ENCODE data around the gene COPG1.

COPG1 gene

DNA sequence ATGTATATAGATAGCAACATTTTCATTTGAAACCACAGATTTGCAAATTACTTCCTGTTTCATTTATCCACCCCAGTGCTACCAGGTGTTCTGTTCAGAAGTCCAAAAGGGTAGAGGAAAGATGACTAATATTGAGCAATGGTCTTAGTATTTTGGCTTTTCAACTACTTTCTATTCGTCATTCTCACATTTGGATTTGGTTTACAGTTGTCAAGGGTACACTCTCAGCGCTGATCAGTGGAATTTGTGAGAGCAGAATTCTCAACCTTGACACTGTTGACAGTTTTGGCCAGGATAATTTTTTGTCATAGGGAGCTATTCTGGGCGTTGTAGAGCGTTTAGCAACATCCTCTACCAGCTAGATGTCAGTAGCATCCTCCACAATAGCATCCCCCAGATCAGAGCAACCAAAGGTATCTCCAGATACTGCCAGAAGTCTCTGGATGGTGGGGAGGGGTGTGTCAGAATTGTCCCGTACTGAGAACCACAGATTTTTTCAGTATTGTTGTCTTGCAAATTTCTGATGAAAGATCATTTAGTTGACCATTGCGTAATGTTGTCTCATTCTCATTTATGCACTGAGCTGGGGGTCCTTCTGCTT lies 33.4 kb downstream of the COPG1 start:
- TF ChIP-seq GATA3 (IDR thresholded peaks at IDR 0.05; ENCODE audit: low read depth, low read length), result no peak
- TF ChIP-seq GATA2 (IDR thresholded peaks at IDR 0.05; ENCODE audit: low read depth, low read length), result no peak

DNA sequence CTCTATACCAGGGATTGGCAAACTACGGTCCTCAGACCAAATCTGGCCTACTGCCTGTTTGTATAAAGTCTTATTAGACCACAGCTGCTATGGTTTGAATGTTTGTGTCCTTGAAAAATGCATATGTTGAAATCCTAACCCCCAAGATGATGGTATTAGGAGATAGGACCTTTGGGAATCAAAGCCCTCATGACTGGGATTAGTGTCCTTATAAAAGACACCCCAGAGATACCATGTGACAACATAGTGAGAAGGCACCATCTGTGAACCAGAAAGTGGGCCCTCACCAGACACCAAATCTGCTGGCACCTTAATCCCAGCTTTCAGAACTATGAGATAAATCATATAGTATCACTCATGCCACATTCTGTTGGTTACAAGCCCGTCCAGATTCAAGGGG lies 36.7 kb downstream of the COPG1 start:
- TF ChIP-seq GATA3 (IDR thresholded peaks at IDR 0.05; ENCODE audit: low read depth, low read length) (no peak), GATA2 (IDR thresholded peaks at IDR 0.05; ENCODE audit: low read depth, low read length) (no peak)

DNA sequence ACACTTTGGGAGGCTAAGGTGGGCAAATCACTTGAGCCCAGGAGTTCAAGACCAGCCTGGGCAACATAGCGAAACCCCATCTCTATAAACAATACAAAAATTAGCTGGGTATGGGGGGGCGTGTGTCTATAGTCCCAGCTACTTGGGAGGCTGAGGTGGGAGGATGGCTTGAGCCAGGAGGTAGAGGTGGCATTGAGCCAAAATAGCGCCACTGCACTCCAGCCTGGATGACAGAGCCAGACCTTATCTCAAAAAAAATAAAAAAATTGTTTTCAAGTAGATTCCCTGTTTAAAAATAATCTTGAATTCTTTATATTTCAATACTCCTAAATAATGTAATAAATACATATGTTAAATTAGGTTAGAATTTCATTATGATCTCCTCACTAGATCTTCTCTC lies 39.0 kb downstream of the COPG1 start:
- no peak for TF ChIP-seq GATA3 (IDR thresholded peaks at IDR 0.05; ENCODE audit: low read depth, low read length)
- TF ChIP-seq GATA2 (IDR thresholded peaks at IDR 0.05; ENCODE audit: low read depth, low read length), result no peak

DNA sequence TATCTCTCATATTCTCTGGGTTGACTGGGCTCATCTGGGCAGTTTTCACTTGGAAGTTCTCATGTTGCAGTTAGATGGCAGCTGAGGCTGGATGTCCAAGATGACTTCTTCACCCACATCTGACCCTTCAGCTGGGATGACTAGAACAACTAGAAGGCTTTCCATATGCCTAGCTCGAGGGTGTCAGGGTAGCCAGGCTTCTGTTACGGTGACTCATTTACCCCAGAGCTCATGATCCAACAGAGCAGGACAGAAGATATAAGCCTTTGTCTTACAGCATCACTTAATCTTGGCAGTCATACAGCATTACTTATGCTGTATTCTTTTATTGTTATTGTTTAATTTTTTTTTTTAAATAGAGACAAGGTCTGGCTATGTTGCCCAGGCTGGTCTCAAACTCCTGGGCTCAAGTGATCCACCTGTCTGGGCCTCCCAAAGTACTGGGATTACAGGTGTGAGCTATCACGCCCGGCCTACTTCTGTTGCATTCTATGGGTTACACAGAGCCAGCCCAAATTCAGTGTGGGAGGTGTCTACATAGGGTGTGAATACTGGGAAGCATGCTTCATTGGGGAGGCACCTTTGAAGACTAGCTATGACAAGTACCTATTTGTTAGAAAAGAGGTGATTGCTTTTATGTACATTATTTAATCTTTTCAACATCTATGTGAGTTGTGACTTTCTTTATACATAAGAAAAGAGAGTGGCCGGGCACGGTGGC lies 40.0 kb downstream of the COPG1 start:
- TF ChIP-seq GATA2 (IDR thresholded peaks at IDR 0.05; ENCODE audit: low read depth, low read length), result no peak
- TF ChIP-seq GATA3 (IDR thresholded peaks at IDR 0.05; ENCODE audit: low read depth, low read length), result no peak

DNA sequence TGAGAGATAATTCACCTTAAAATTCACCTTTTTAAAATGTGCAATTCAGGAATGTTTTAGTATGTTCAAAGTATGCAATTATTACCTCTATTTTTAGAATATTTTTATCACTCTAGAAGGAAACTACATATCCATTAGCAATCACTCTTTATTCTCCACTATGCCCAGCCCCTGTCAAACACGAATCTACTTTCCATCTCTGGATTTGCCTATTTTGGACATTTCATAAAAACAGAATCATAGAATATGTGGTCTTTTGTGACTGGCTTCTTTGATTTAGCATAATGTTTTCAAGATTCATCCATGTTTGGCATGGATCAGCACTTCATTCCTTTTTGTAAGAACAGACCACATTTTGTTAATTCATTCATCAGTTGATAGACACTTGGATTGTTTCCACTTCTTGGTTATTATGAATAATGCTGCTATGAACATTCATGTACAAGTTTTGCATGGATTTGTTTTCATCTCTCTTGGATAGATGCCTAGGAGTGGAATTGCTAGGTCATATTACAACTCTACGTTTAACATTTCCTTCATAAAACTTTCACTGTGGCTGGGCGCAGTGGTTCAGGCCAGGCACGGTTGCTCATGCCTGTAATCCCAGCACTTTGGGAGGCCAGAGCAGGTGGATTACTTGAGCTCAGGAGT lies 42.0 kb downstream of the COPG1 start:
- no peak for TF ChIP-seq GATA3 (IDR thresholded peaks at IDR 0.05; ENCODE audit: low read depth, low read length)
- TF ChIP-seq GATA2 (IDR thresholded peaks at IDR 0.05; ENCODE audit: low read depth, low read length), result no peak

DNA sequence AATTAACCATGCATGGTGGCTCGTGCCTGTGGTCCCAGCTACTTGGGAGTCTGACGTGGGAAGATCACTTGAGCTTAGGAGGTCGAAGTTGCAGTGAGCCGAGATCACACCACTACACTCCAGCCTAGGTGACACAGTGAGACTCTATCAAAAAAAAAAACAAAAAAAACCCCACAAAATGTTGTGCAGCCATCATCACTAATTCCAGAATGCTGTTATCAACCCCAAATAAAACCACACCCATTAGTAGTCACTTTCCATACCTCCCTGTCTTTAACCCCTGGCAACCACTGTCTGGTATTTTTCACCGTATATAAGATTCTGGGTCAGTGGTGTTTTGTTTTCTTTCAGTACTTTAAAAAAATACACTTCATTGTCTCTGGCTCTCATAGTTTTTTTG lies 45.9 kb downstream of the COPG1 start:
- TF ChIP-seq GATA2 (IDR thresholded peaks at IDR 0.05; ENCODE audit: low read depth, low read length), result no peak

DNA sequence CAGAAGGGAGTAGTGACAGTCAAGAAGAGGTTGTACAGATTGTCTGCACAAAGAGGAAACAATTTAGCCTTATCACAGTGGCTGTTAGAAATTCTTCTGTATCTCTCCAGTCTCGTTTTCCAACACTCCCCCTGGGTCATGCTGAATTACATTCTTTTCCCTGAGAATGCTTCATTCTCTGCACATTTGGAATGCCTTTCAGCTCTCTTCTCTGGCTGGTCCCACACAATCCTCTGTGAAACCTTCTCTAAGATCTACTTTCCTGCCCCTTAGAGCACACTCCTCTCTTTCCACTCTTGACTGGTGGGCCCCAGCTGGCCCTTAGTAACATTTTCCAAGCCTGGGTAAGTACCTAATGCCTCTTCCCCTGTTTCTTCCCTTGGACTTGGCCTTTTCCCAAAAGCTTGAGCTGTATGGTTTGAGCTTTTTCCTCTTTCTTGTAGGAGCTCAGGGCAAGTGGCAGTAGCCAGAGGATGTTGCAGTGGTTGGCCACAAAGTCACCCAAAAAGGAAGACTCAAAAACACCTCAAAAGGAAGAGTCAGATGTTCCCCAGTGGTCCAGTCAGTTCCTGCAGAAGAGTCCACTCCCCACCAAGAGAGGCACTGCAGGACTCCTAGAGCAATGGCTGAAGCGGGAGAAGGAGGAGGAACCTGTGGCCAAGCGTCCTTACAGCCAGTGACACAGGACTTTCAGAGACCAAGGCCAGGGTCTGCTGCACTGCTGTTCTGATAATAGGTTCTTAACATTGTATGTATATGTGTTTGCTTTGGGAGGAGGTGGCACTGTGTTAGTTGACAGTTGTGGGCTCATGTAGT lies 54.9 kb downstream of the COPG1 start:
- no peak for TF ChIP-seq GATA2 (IDR thresholded peaks at IDR 0.05; ENCODE audit: low read depth, low read length)
- no peak for TF ChIP-seq GATA3 (IDR thresholded peaks at IDR 0.05; ENCODE audit: low read depth, low read length)

DNA sequence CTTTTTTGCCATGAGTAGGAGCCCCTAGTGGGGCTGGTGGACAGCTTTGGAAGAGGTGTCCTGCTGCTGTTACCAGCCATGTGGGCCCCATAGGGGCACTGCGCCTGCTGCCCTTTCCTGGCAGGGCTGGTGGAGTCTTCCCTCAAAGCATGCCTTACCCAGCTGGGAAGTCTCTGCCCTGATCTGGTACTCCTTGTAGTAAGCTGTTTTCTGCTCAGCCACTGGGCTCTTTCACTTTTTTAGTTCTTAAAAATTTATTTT lies 55.5 kb downstream of the COPG1 start:
- TF ChIP-seq GATA2 (IDR thresholded peaks at IDR 0.05; ENCODE audit: low read depth, low read length) (no peak), GATA3 (IDR thresholded peaks at IDR 0.05; ENCODE audit: low read depth, low read length) (no peak)

DNA sequence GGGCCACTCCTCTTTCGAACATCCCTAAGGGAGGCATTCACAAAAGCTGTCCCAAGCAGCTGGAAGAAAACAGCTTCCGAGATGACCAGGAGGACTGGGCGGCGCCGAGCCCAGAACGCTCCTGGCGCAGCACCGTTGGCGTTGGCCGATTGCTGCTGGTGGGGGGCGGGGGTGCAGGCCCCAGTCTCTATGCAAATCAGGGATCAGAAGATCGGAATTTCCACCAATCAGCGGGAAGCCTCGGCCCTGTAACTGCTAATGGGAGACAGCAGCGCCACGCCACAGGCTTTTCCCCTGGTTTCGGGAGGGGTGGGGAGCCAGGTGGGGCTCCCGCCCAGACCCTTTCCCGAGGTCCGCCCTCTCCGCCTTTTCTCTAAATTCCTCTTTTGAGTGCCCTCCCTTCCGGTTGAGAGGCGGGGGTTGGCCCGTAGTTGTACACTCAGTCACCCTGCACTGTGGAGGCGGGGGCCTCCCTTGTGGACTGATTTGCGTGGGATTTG lies 56.2 kb downstream of the COPG1 start:
- no peak for TF ChIP-seq GATA2 (IDR thresholded peaks at IDR 0.05; ENCODE audit: low read depth, low read length)
- TF ChIP-seq GATA3 (IDR thresholded peaks at IDR 0.05; ENCODE audit: low read depth, low read length), result no peak

DNA sequence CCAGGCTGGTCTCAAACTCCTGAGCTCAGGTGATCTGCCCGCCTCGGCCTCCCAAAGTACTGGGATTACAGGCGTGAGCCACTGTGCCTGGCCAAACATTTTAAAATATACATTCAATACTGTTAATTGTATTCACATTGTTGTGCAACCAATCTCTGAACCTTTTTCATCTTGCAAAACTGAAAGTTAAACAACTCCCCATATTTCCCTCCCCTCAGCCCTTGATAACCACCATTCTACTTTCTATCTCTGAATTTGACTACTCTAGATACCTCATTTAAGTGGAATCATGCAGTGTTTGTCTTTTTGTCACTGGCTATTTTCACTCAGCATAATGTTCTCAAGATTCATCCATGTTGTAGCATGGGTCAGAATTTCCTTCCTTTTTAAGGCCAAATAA lies 59.2 kb downstream of the COPG1 start:
- TF ChIP-seq GATA3 (IDR thresholded peaks at IDR 0.05; ENCODE audit: low read depth, low read length), result no peak
- no peak for TF ChIP-seq GATA2 (IDR thresholded peaks at IDR 0.05; ENCODE audit: low read depth, low read length)

DNA sequence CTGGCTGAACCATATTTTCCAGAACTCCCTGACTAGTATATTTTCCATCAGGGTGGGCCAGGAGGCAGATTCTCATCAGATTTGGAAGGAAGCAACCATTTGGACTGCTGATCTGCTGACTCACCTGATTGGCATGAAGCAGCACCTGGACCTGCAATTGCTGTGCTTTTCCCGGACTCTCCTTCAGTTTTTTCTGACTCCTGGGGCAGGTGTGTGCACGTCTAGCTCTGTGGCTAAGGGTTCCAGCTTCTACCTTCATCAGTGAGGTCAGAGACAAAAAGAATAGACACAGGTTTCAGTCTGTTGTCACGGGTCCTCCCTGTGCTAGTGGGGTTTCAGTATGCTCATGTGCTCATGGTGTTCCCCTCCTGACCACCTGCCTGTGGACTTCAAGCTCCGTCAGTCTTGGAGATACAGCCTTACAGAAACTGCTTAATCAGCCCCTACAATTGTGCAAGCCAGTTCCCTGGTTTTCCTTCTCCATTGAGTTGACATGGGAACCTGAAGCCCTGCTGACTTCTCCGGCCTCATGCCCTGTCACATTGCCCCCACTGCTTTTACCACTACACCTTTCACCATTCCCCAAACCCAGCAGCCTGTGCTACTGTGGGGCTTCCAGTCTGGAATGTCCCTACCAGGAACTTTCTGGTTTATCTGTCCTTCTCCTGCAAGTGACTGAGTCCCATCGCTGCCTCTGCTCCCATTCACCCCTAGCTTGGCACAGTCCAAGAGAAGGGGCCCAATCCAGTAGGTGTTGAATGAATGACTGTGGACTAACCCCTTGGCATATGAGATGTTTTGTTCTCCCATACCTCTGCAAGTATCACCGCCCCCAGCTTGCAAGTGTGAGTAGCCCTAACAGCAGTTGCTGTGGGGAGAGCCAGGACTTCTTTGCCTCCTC lies 61.0 kb downstream of the COPG1 start:
- TF ChIP-seq GATA3 (IDR thresholded peaks at IDR 0.05; ENCODE audit: low read depth, low read length) (no peak), GATA2 (IDR thresholded peaks at IDR 0.05; ENCODE audit: low read depth, low read length) (no peak)

DNA sequence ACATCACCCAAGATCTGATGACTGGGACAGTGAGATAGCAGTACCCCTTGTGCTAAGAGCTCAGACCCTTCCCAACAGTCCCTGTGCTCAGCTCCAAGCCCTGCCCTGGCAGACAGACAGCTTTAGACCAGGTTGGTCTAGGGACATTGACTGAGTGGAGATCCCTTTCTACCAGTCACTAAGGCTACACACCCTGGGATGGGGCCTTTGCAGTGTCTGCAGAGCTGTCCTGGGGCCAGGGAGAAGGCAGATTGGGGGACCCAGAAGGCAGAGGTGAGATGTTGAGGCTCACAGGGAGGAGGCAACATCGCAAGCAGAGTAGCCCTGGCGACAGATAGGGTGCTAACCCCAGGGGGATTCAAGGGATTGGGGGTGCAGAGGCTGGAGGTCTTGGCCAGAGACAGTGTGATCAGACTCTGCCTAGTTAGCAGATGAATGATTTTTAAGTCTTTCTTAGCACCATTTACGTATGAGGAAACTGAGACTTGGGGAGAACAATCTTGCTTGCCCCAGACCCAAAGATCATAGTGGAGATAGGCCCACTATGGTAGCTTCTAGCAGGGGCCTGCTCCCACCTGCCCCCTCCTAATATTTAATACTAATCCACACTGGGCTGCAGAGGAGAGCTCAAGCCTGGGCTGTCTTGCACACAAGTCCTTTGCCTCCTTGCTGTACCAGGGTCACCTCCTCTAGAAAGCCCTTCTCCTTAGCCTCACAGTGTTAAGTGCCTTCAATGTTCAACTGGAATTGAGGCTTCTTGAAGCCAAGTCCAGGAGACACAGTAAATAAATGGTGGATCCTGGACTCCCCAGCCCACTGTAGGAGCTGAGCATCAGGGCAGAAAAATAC lies 61.9 kb downstream of the COPG1 start:
- TF ChIP-seq GATA3 (IDR thresholded peaks at IDR 0.05; ENCODE audit: low read depth, low read length) (no peak), GATA2 (IDR thresholded peaks at IDR 0.05; ENCODE audit: low read depth, low read length) (no peak)
